ENCODE data around the gene SLC22A15. TPM values are rescaled to one million over a fixed set of nuclear protein-coding genes. Genes with fewer than 3 reads are reported as not detected.

The SLC22A15 gene
- polyA plus RNA-seq, 1 donor (not counting 4 experiments of a cell fraction or from before 2014, with no cell fraction given): 14.9 TPM

DNA sequence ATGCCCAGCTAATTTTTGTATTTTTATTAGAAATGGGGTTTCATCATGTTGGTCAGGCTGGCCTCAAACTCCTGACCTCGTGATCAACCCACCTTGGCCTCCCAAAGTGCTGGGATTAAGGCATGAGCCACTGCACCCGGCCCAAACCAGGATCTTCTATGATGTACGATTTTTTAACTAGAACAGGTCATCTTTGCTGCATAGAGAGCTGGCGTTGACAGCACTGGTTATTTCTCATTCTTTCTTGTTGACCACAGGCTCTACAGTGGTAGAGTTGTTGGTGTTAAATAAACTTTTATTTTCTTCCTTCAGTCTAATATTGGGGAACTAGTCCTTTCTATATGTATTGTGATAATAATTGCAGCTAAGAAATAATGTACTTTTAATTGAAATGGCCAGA, 131.1 kb downstream of the SLC22A15 start:
- dilution Hi-C loops (cut with MboI; ENCODE audit: extremely low pct_ligation_motif_present, low sequenced_read_pairs): no loop called here
- Histone ChIP-seq H2AFZ (ENCODE audit: control insufficient read depth, low read length) (no peak overlapping the region), H3K4me3 (ENCODE audit: control insufficient read depth in 2 of 3, extremely low read depth in 1 of 3, insufficient read depth in 2 of 3, low read depth in 1 of 3, low read length in 3 of 3) (no peak overlapping the region), H3K79me2 (ENCODE audit: control insufficient read depth, insufficient read depth, low read length) (no peaks in the 10 kb centered on the region), H3K9me1 (ENCODE audit: control insufficient read depth, extremely low read depth, insufficient read depth, low read length) (no peaks in the 10 kb centered on the region), H4K20me1 (ENCODE audit: control insufficient read depth, extremely low read depth, insufficient read depth, low read length) (no peaks in the 10 kb centered on the region), H3K27me3 (ENCODE audit: control insufficient read depth, extremely low read depth, insufficient read depth, low read length) (no peaks in the 10 kb centered on the region), H3K27ac (ENCODE audit: control insufficient read depth, insufficient read depth, low read length) (no peak overlapping the region), H3K9ac (ENCODE audit: control insufficient read depth, extremely low read depth, insufficient read depth, low read length) (no peak overlapping the region), H3K9me3 (ENCODE audit: control insufficient read depth, low read depth, low read length) (no peaks in the 10 kb centered on the region), H3K36me3 (ENCODE audit: control insufficient read depth in 2 of 2, extremely low read depth in 1 of 2, insufficient read depth in 2 of 2, low read length in 2 of 2) (no peaks in the 10 kb centered on the region), H3K4me1 (ENCODE audit: control insufficient read depth, extremely low read depth, insufficient read depth, low read length) (peaks cover 28% of the 10 kb centered on the region), H3K4me2 (ENCODE audit: control insufficient read depth, extremely low read depth, insufficient read depth, low read depth, low read length) (no peak overlapping the region)
- DNase-seq (ENCODE audit: low read depth, low spot score) (no peak), FAIRE-seq (no peak)
- TF ChIP-seq EZH2 (IDR thresholded peaks at IDR 0.05; ENCODE audit: low read length) (no peak), CTCF (optimal IDR thresholded peaks at IDR 0.05 in 1 of 3, IDR thresholded peaks at IDR 0.05 in 1 of 3, conservative IDR thresholded peaks at IDR 0.05 in 1 of 3; ENCODE audit: extremely low read depth in 1 of 3, insufficient read depth in 2 of 3, low read length in 3 of 3) (no peak)

DNA sequence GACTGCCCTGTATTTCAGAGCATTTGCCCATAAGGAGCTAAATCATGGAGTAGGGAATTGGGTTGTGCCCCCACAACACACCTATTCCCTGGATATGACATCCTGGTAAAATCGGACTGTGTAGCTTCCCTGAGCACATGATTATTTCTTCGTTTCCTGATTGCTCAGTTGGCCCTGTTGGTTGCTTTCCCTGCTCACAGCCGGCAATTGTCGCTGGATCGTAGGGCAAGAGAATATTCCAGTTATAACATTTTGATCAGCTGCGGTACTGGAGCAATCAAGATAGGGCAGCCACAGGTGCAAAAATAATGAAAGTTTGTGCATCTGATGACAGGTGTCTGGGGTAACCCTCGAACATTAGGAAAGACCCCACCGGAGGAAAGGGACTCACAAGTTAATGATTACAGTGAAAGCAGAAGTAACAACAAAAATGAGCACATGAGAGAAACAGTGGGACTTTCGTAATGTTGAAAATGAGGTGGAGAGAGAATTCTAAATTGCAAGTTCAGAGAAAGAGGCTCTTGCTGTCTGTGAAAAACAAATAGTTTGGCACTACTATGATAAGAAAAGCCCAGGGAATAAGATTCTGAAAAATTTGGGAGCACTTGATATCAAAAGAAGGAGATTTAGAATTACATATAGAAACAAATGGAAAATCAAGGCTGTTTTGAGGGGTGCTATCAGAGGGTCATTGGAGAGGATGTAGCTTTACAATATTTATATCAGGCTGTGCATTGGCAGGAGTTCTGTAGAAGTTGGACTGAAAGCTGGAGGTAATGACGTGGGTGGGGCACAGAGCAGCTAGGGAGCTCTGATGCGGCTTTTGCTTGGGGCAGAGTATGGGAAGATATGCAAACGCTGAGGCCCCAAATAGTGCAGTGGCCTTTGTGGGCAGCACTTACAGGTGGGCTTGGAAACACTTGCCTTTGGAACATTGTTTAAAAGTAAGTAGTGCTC, 134.5 kb downstream of the SLC22A15 start, which contains the start of gene MAB21L3:
TSS of gene MAB21L3 (plus strand) at position 833 of the 957 bp plus-strand sequence. CDS start 1,217 bp downstream, outside the sequence.
- H3K36me3 ChIP-seq (ENCODE audit: control insufficient read depth in 2 of 2, extremely low read depth in 1 of 2, insufficient read depth in 2 of 2, low read length in 2 of 2): no peaks in the 10 kb centered on the region
- H3K9ac ChIP-seq (ENCODE audit: control insufficient read depth, extremely low read depth, insufficient read depth, low read length): peak within 1 kb of the TSS; percentile 46
- H3K27ac ChIP-seq (ENCODE audit: control insufficient read depth, insufficient read depth, low read length): peak within 1 kb of the TSS; percentile 73
- dilution Hi-C loops (cut with MboI; ENCODE audit: extremely low pct_ligation_motif_present, low sequenced_read_pairs): no loop called here
- H3K9me3 ChIP-seq (ENCODE audit: control insufficient read depth, low read depth, low read length): no peaks in the 10 kb centered on the region
- H4K20me1 ChIP-seq (ENCODE audit: control insufficient read depth, extremely low read depth, insufficient read depth, low read length): no peaks in the 10 kb centered on the region
- H3K27me3 ChIP-seq (ENCODE audit: control insufficient read depth, extremely low read depth, insufficient read depth, low read length): no peaks in the 10 kb centered on the region
- DNase-seq (ENCODE audit: low read depth, low spot score) (no peak), FAIRE-seq (no peak)
- H3K79me2 ChIP-seq (ENCODE audit: control insufficient read depth, insufficient read depth, low read length): no peaks in the 10 kb centered on the region
- H3K4me1 ChIP-seq (ENCODE audit: control insufficient read depth, extremely low read depth, insufficient read depth, low read length): peaks cover 44% of the 10 kb centered on the region
- no peaks in the 10 kb centered on the region for H3K9me1 ChIP-seq (ENCODE audit: control insufficient read depth, extremely low read depth, insufficient read depth, low read length)
- no peak for TF ChIP-seq EZH2 (IDR thresholded peaks at IDR 0.05; ENCODE audit: low read length)
- TF ChIP-seq CTCF (optimal IDR thresholded peaks at IDR 0.05 in 1 of 3, IDR thresholded peaks at IDR 0.05 in 1 of 3, conservative IDR thresholded peaks at IDR 0.05 in 1 of 3; ENCODE audit: extremely low read depth in 1 of 3, insufficient read depth in 2 of 3, low read length in 3 of 3): no peak
- H3K4me2 ChIP-seq (ENCODE audit: control insufficient read depth, extremely low read depth, insufficient read depth, low read depth, low read length): peak within 1 kb of the TSS; percentile 76
- peak within 1 kb of the TSS; percentile 87 for H2AFZ ChIP-seq (ENCODE audit: control insufficient read depth, low read length)
- peak within 1 kb of the TSS in 2 of 3 experiments; percentile 10 to 41 for H3K4me3 ChIP-seq (ENCODE audit: control insufficient read depth in 2 of 3, extremely low read depth in 1 of 3, insufficient read depth in 2 of 3, low read depth in 1 of 3, low read length in 3 of 3)

All from keratinocyte (primary cell).